Measurements from ENCODE around the gene RENBP.
A peak's percentile ranks its signal among the peaks of the same experiment; 100 is the strongest.

The RENBP gene

DNA sequence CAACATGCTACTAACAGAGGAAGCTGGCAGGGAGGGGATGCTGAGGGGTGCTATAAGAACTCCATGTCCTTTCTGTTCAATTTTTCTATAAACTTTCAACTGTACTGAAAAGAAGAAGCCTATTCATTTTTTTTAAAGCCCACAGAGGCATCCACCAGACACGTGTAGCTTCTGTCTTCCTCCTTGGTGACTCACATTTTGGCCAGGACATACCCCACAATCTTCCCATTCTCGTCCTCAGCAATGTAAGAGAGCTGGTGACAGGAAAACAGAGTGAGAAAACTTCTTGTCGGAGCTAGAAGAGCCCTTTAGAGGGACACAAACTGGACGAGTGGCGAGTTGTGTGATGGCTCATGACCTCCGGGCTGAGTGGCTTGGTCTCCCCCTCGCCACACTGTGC lies 10.7 kb downstream of the RENBP start:
- DNase-seq (ENCODE audit: low read depth in 2 of 2), result no peak

DNA sequence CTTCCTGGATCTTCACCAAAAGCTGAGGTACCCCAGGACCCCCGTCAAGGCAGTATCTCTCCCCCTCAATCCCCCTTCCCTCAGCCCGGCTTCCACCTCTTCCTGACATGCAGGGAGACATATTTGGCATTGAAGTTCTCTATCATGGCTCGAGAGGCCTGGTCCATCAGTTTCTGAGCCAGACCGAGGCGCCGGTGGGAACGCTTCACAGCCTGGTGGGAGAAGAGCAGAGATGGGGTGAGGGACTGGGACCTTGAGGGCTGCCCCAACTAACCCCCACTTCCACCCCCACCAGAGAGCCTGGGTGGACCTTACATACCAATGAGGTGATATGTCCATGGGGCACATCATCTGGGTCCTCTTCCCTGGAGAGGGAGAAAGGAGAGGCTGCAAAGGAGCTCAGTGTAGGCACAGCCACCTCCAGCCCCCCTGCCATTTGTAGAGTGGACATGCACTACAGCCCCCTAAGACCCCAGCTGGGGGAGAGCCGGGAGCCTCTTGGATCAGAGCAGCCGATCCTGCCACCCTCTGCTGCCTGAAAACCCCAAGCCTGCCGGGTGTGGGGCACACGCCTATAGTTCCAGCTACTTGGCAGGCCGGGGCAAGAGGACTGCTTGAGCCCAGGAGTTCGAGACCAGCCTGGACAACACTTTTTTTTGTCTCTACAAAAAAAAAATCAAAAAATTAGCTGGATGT lies 12.1 kb downstream of the RENBP start:
- no peak for DNase-seq (ENCODE audit: low read depth in 2 of 2)

DNA sequence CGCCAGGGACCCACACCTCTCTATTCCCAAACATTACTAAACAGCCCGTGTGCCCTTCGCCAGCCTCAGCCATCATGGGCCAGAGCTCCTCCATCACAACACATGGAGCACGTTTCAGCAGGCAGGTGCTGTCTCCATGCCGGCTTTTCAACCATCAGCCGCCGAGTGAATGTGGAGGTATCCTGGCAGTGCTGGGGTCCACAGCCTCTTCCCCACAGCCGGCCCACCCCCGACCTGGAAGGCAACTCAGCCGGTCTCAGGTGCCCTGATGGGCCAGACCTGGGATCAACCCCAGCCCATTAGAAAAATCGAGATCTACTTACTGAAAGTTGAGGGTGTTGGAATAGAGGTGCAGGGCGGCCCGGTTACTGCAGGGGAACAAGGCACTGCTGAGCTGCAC lies 12.7 kb downstream of the RENBP start:
- no peak for DNase-seq (ENCODE audit: low read depth in 2 of 2)

DNA sequence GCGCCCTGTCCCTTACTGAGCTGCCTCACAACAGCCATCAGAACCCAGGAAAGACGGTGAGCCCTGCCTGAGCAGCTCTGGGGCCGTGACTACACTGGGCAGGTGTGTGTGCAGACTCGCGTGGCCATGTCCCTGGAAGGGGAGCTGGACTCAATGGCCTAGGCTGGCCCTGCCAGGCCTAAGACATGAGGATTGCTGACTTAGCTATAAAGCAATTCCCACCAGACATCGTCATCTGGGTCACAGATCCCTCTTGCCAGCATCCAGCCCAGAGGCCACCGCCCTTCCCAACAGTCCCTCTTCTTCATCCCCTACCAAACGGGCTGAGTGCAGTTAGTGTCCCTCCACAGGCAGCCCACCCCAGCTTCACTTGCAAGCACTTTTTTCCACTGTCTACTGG lies 13.3 kb downstream of the RENBP start:
- DNase-seq (ENCODE audit: low read depth in 2 of 2), result no peak

DNA sequence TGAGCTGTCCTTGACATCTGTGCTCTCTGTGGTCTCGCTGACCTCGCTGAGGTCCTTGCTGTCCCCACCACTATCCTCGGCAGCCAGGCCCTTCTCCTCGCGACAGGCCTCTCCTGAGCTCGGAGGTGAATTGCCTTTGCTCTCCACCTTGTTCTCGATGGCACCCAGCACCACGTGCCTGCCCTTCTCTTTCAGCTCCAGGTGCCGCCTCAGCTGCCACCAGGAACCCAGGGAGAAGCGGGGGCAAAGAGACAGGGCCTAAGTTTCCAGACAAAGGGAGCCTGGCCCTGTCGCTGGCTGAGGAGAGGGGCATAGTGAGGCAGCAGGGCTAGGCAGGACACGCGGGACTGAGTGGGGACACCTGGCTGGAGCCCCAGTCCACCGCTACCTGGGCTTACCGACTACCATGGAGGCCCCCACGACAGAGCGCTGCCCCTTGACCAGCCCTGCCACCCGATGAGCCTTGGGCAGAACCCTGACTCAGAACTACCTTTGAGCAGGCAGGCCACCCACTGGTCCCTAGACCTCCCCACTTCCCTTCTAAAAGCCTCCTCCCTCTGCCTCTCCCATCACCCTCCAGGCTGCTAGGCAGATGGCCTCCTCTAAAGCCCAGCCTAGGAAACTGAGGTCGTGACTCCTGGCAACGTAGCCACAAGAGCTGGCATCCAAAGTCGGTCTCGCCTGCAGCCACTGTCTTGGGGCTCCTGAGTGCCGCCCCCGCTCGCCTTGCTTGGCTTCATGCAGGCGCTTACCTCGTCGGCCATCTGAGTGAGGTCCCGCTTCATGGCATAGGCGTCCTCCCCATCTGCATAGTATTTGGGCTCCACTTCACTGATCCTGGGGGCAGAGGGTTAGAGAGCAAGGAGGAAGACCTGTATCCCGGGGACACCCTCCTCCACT lies 14.2 kb downstream of the RENBP start:
- no peak for DNase-seq (ENCODE audit: low read depth in 2 of 2)

DNA sequence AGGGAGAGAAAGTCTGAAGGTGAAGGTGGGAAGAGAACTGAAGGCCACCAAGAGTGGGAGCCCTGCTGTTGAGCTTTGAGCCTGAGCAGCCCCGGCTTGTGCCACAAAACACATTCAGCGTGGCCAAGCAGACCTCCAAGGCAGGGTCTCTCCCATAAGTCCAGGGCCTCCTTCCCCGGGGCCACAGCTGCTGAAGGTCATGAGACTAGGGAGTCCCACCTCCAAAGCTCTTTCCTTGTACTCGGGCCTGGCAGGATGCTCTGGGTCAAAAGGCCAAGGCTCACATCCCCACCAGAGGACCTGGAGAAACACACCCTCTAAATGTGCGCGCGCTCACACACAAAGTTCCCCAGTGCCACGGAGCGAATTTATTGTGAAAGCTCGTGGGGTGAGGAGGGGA lies 14.9 kb downstream of the RENBP start:
- no peak for DNase-seq (ENCODE audit: low read depth in 2 of 2)

DNA sequence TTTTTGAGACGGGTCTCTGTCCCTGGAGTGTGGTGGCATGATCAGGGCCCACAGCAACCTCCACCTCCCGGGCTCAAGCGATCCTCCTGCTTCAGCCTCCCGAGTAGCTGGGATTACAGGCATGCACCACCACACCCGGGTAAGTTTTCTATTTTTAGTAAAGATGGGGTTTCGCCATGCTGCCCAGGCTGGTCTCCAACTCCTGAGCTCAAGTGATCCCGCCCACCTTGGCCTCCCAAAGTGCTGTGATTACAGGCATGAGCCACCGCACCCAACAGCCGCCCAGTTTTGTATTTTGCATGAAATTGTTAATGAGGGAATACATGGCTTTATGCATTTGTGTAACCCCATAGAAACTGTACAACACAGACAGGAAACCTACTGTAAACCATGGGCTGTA lies 15.6 kb downstream of the RENBP start:
- DNase-seq (ENCODE audit: low read depth in 2 of 2), result no peak

DNA sequence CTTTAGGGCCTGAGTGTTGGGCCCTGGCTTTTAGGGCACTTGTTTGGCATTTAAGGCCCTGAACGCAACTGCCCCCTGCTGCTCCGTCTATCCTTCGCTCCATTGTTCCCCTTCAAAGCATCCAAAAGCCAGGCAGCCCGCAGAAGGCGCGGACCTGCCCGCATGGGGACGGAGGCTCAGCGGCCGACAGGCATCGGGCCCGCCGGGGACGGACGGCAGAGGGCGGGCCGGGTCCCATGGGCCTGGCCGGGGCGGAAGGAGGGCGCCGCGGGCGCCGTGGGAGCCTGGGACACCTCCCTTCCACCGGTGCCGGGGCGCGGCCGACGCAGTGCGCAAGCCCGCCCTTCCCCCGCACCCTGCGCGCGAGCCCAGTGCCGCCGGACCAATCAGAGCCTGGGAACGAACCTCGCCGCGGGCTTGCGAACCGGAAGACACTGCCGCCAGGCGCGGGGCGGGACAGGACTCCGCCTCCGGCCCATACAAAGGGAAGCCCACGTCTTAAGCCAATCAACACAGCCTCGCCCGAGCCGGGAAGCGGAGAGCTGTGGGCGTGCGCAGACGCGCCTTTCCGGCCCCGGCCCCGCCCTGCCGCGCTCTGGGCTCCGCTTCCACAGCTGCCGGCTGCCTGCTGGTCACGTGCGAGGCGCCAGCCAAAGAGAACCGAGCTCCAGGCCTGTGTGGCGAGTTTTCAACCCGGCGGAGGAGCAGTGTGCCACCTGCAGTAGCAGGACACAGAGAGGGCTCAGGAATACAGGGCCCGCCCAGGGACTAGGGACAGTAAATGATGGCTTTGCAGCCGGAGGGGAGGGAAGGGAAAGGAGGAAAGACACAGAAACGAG lies 16.3 kb downstream of the RENBP start:
- DNase-seq (ENCODE audit: low read depth in 2 of 2), result peak; percentile 91 to 92

DNA sequence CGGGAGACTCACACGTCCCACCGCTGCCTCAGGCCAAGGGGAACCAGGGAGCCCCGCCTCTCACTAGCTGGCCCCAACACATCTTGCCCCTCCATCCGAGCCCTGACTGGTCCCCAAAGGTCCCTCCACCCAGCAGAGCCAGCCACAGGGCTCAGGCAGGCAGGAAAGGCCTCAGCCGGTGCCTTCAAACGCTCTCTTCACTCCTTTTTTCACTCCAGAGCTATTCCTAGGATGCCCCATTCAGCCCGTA lies 16.8 kb downstream of the RENBP start:
- no peak for DNase-seq (ENCODE audit: low read depth in 2 of 2)

DNA sequence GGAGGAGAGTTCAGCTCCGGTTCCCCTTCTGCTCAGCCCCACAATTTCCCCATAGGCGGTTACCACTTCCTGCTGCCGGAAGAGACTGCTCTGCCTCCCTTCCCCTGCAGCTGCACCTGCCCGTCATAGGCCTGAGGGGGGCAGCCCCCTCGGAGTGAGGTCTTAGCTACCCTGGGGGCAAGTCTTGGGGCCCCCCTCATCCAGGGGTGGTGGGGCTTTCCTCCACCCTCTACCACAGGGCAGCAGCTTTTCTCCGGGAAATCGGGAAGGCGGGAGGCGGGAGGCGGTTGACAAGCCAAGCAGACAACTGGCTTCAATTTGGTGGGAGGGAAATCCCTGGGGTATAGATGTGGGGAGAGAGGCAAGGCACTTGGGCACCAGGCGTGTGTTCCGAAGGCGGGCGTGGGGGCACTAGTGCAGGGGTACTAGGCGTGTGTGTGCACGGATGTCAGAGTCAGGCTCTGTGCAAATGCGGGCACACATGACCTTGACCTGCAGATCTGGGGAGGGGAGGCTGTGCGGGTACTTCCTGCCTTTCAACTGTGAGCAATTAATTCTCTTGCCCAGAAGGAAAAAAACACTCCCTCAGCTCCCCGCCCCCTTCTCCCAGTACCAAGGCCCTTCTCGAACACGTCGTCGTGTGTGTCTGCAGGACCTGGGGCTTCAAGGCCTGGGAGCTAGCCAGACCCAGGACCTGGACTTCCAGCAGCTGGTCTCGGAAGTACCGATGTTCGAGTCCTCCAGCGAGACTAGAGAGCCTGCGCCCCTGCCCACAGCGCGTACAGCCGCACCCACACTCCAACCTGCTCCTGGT lies 17.4 kb downstream of the RENBP start:
- DNase-seq (ENCODE audit: low read depth in 2 of 2), result peak; percentile 50 to 59

DNA sequence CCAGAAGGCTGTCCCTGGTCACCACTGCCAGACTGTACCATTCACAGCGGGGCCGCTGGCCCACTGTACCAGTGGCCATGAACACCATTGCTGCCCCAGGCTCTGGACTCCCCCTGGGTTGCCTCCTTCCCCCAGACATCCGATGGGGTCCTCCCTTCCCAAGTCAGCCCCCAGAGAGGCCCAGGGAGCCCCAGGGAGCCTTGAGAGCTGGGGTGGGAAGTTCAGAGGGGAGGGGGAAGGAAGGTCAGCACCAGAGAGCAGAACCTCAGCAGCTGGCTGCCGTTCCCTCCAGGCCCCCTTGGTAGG lies 17.9 kb downstream of the RENBP start:
- no peak for DNase-seq (ENCODE audit: low read depth in 2 of 2)

DNA sequence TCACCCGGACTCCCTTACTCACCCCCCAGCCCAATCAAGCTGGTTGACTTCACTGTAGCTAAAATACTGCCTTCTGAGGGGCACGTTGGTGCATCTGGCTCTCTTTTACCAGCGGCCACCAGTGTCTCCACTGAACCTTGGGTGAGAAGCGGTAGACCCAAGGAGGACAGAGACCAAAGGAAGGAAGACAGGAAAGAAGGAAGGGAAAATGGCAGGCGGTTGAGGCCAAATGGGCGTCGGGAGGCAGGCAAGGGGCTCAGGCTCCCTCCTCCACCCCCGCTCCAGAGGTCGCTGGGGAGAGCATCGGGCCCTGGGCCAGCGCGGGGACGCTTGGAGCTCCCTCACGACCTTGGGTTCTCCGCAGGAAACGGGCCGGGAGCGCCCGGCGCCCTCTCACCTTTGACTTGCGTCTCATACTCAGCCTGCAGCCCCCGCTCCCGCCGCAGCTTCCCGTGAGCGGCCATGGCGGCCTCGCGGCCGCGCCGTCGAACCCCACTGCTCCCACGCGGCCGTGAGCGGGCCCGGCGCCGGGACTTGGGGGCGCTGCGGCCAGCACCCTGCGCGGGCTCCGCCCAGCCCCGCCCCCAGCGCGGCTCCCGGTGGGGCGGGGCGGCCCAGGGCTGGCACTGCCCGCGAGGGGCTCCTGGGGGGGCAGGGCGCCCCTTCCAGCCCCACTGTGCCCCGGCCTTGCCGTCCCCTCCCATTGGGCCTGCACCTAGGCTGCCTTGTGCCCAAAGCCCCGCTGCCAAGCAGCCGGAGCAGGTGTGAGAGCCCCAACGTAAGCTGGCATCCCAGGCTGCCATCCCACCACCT lies 18.5 kb downstream of the RENBP start, which contains the start of gene ARHGAP4:
Gene ARHGAP4, minus strand, starts transcription at position 526 of the 813 bp plus-strand sequence. Its CDS starts 62 bp downstream, at position 464.
- peak in 1 of 2 donors; percentile 52 for DNase-seq (ENCODE audit: low read depth in 2 of 2)

DNA sequence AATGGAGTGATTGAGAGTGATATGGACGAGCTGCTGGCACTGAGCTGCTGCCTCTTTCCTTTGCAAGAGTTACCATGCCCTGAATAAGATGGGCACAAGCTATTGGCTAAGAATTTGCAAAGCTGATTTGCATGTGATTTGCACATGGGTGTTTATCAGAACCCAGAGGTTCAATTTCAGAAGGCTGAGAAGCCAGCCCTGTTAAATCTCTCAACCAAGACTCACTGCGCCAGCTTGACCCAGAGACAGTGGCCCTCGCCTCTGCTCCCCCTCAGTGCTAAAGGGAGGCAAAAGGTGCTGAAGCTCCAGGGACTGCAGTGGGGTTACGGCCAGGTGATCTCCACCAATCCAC lies 19.1 kb downstream of the RENBP start:
- no peak for DNase-seq (ENCODE audit: low read depth in 2 of 2)

DNA sequence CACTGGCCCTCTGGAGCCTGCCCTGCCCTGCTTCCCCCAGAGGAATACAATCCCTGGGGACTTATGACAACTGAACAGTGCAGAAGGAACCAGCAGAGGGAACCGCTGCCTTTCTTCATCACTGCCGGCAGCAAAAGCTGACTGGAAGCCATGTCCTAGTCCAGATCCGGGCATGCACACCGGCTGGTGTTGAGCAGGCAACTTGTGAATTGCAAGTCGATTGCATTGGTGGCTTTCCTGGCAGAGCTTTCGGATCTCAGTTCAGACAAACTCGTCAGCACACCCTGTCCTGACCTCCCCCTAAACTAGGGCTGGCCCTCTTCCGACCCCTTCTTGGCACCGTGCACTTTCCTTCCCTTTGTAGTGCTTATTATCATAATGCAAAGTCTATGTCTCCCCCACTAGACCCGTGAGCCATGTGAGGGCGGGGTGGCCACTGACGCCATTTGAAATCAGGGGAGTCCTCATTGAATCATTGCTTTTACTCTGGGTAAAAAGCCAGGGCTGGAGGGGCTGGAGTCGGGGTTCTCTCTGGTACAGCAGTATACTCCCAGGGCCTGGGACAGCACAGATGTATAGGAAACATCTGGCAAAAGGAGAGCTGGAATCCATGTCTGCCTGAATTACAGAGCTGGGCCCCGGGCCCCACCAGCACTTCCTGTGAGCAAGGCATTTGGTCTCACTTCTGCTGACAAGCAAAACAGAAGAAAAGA lies 20.1 kb downstream of the RENBP start:
- DNase-seq (ENCODE audit: low read depth in 2 of 2), result no peak

DNA sequence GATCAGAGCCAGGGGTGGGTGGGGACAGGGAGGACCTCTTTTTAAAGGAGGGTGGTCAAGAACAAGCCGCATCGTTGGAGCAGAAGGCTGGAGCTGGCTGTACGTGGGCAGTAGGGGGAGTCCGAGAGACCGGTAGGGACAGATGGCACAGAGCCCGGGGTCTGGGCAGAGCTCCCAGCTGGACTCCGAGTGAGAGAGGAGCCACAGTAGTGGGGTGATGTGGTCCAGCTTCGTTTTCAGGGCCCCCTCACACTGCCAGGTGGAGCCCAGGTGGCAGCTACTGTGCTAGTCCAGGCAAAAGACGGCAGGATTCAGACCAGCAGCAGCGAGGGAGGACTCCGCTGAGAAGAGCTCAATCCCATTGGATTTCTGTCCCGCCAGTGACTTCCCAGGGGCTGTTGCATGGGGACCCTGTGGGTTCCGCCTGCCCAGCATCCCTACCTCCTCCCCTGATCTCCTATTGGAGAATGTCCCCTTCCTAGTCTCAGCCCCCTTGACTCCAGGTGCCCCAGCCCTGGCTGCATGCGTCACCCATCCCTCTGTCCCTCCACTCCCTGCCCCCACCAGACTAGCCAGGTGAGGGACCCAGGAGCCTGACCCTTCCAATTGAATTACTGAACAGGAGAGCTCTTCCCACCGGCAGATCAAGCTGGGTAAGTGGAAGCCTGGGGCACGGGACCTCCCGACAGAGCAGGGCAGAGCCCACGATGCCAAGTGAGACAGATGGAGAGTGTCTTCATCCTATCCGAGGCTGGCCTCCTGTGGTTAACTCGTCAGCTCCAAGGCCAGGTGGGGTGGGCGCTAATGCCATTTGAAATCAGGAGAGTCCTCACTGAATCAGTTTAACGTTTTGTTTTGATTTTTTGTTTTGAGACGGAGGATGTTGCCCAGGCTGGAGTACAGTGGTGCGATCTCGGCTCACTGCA lies 21.2 kb downstream of the RENBP start:
- no peak for DNase-seq (ENCODE audit: low read depth in 2 of 2)

DNA sequence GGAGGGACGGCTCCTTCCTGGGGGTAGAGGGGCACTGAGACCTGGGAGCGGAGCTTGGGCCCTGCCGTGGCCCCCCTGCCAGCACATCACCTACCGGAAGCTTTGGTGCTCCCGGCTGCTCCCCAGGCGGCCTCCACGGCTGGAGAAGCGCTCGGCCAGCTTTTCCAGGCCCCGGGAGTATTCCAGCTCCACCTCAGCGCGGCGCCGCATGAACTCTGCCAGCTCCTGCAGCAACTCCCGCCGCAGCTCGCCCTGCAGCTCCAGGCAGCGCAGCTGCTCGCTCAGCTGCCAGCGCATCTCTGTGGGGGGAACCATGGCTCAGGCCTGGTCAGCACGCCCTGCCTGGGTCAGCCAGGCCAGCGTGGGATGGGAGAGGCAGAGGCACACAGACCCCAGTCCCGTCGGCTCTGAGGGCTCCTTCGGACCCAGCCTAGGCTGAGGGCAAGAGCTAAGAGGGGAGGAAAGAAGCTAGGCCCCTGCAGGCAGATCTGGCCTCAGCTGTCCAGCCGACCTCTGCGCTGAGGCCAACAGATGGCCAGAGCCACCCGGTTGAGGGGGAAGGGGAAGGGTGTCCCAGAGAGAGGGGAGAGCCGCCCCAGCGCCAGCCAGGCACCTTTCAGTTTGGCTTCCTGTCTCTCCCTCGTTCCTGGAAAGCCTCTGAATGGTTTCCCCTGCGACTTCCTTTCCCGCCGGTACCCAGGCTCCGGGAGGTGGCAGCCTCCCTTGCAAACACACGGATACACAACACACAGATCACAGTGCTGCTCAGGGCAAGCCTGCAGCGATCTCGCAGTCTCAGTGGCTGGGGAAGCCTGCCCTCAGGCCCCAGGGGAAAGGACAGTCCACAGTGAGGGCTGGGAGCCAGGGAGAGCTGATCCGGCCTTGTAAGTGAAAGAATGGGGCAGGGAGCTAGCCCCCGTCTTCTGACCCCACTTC lies 22.7 kb downstream of the RENBP start:
- DNase-seq (ENCODE audit: low read depth in 2 of 2), result no peak

DNA sequence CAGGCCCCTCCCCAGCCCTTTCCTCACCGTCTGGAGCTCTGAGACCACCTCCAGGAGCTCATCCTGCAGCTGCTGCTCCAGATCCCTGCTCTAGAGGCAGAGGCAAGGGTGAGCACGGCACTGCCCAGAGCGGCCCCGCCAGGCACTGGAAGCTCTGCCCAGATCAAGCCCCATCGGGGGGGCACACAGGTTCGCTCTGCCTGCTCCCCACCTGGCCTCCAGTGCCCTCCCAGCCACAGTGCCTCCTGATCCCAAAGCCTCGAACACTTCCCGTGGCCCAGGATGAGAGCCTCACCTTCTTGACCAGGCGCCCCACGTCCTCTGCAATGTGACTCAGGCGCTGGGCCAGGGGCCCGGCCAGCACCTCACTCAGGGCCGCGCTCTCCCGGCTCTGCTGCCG lies 23.4 kb downstream of the RENBP start:
- DNase-seq (ENCODE audit: low read depth in 2 of 2), result no peak

DNA sequence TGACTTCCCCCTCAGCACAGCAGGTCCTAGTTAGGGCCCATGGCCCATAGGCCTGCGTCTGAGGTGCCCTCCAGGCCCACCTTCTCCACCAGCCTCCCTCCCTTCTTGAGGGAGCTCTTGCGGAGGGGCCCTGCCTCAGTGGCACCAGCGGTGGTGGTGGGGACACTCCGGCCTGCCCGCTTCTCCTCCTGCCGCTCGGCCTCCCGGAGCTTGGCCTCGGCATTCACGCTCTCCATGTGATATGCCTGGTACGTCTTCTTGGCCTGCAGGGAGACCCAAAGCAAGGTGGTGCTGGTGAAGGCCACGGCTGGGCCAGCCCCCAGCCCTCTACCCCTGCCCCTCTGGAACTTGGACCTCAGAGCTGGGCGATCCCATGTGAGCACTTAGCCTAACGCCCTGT lies 23.9 kb downstream of the RENBP start:
- no peak for DNase-seq (ENCODE audit: low read depth in 2 of 2)

Measured in stimulated activated CD4-positive, alpha-beta T cell treated with anti-CD3 and anti-CD28 coated beads, Interleukin-15, amount 100 ng/mL, for 48 hours (primary cell).